ENCODE data around the gene ENAH.
"Not testable (repeated sequence)": the region's sequence is repeated elsewhere in the genome, so short reads cannot be mapped to it uniquely, and the experiment has no call there.

Gene ENAH

GRCh38 chr1:225617956-225618355 lies 35.0 kb downstream of the ENAH start:
- DNase-seq, result no peak
- Histone ChIP-seq H3K4me3 (ENCODE audit: low read depth, low read length) (no peak overlapping the region), H3K27ac (no peak overlapping the region), H3K36me3 (replicated peaks) (no peaks in the 10 kb centered on the region), H3K27me3 (replicated peaks) (no peaks in the 10 kb centered on the region)
- in situ Hi-C loops (cut with HindIII; ENCODE audit: low pct_ligation_motif_present, low sequenced_read_pairs), result no loop called here
- no peak for TF ChIP-seq CTCF (IDR thresholded peaks at IDR 0.05; ENCODE audit: low read depth, low read length, missing control alignments)

- in situ Hi-C loops (cut with HindIII; ENCODE audit: low pct_ligation_motif_present, low sequenced_read_pairs), result no loop called here
- TF ChIP-seq CTCF (IDR thresholded peaks at IDR 0.05; ENCODE audit: low read depth, low read length, missing control alignments), result no peak
These were observed 35.4 kb downstream of the ENAH start for GRCh38 chr1:225617479-225617878.

GRCh38 chr1:225615403-225615790 lies 37.5 kb downstream of the ENAH start:
- H3K4me3 ChIP-seq (ENCODE audit: low read depth, low read length); H3K27ac ChIP-seq; H3K27me3 ChIP-seq (replicated peaks); in situ Hi-C loops (cut with HindIII; ENCODE audit: low pct_ligation_motif_present, low sequenced_read_pairs); H3K36me3 ChIP-seq (replicated peaks); DNase-seq: not testable (repeated sequence)

More at GRCh38 chr1:225617479-225617878, 35.4 kb downstream of the ENAH start:
- Histone ChIP-seq H3K27ac (no peak overlapping the region), H3K4me3 (ENCODE audit: low read depth, low read length) (no peak overlapping the region), H3K36me3 (replicated peaks) (no peaks in the 10 kb centered on the region), H3K27me3 (replicated peaks) (no peaks in the 10 kb centered on the region)
- DNase-seq, result no peak

DNA sequence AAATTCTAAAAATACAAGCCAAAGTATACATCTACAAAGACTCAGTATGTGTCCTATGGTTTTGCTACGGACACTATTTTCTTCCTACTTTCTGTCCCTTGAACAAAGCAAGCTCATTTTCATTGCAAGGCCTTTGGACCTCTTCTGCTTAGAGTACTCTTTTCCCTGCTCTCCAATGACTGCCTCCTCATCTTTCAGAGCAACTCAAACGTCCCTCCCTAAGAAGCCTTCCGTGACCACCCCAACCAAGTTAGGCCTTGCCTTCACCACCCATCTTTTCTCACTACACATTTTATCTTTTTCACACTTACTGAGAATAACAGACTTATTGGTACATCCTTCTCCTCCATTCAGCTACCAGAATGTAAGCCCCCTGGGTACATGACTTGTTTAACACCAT lies 39.9 kb downstream of the ENAH start:
- H3K27ac ChIP-seq, result no peak overlapping the region
- no peak for DNase-seq
- no peak overlapping the region for H3K4me3 ChIP-seq (ENCODE audit: low read depth, low read length)
- no peaks in the 10 kb centered on the region for H3K36me3 ChIP-seq (replicated peaks)
- in situ Hi-C loops (cut with HindIII; ENCODE audit: low pct_ligation_motif_present, low sequenced_read_pairs), result no loop called here
- no peak for TF ChIP-seq CTCF (IDR thresholded peaks at IDR 0.05; ENCODE audit: low read depth, low read length, missing control alignments)
- H3K27me3 ChIP-seq (replicated peaks), result no peaks in the 10 kb centered on the region

- H3K4me3 ChIP-seq (ENCODE audit: low read depth, low read length), result no peak overlapping the region
- no peak for DNase-seq
- no peak overlapping the region for H3K27ac ChIP-seq
- no peak for TF ChIP-seq CTCF (IDR thresholded peaks at IDR 0.05; ENCODE audit: low read depth, low read length, missing control alignments)
- no peaks in the 10 kb centered on the region for H3K27me3 ChIP-seq (replicated peaks)
- no peaks in the 10 kb centered on the region for H3K36me3 ChIP-seq (replicated peaks)
- in situ Hi-C loops (cut with HindIII; ENCODE audit: low pct_ligation_motif_present, low sequenced_read_pairs), result no loop called here
These were observed 40.6 kb downstream of the ENAH start for GRCh38 chr1:225612287-225612686.

GRCh38 chr1:225611537-225612223 lies 41.2 kb downstream of the ENAH start:
- DNase-seq, result no peak

More at GRCh38 chr1:225611537-225612223, 41.2 kb downstream of the ENAH start:
- Histone ChIP-seq H3K36me3 (replicated peaks) (no peaks in the 10 kb centered on the region), H3K27me3 (replicated peaks) (no peaks in the 10 kb centered on the region), H3K4me3 (ENCODE audit: low read depth, low read length) (no peak overlapping the region), H3K27ac (no peak overlapping the region)
- TF ChIP-seq CTCF (IDR thresholded peaks at IDR 0.05; ENCODE audit: low read depth, low read length, missing control alignments), result no peak
- in situ Hi-C loops (cut with HindIII; ENCODE audit: low pct_ligation_motif_present, low sequenced_read_pairs), result no loop called here

Measured in brain microvascular endothelial cell (primary cell).